Hematopoietic multipotent progenitor cell treated with erythropoietin and hydrocortisone succinate and interleukin-3 and kit ligand, for 15 days (in vitro differentiated cells): ENCODE data around the gene PCK1.

Source experiments
- DNase-seq: peaks from one replicate; pipeline ENCODE4 v3.0.0-alpha.2; 2015; ENCODE audit warnings: low spot score

PCK1 gene

DNA sequence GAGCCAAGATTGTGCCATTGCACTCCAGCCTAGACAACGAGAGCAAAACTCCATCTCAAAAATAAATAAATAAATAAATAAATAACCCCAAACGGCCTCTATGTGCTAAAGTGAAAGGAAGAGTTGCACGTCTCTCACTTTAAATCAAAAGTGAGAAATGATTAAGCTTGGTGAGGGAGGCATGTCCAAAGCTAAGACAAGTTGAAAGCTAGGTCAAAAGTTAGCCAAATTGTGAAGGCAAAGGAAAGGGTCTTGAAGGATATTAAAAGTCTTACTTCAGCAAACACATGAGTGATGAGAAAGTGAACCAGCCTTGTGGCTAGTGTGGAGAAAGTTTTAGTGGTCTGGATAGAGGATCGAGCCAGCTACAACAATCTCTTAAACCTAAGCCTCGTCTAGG is 45.0 kb downstream of the PCK1 start:
- DNase-seq, result no peak

DNA sequence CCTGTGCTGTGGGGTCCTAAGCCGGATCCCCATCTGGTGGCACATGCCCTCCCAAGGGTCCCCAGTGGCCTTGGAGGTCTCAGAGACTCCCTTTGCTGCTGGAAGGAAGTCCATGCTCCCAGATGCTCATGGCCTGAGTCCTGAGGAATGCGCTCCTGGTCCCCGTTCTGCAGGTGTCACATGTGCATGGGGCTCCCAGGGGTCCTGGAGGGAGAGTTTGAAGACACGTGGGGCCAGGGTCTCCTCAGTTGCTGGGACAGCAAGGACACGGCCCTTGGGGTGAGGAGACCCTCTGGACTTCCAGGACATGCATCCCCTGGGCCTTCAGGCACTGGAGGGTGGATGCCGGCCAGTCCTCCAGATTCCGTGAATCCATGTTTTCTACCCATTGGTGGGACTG is 47.6 kb downstream of the PCK1 start:
- DNase-seq, result no peak

DNA sequence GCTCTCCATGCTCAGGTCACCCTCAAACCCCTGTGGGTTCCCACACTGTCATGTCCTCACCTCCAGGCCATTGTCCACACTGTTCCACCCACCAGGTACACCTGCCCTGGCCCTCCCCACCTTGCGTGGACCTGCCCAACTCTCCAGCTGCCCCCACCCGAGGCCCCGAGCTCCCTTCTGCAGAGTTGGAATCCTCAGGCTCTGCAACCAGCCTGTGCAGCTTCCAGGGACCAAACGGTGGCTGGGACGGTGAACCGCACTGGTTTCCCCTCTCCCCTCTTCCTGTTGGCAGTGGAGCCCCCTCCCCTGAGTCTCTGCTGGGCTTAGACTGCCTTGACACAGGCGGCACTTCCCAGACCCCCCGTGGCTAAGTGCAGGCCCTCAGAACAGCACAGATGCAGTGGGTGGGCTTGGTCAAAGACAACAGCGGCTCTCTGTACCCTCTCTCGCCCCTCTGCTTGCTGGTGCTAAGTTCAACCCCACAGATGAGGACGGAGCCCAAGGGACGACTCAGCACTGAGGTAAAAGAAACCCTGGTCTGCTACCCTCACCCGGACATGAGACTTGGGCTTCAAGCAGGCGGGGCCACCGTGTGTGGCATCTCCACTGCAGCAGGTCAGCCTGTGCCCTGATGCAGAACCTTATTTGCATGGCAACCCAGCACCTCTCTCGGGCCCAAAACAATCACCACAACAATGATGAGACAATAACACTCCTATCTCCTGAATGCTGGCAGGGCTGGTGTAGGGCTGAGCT is 48.4 kb downstream of the PCK1 start:
- no peak for DNase-seq

DNA sequence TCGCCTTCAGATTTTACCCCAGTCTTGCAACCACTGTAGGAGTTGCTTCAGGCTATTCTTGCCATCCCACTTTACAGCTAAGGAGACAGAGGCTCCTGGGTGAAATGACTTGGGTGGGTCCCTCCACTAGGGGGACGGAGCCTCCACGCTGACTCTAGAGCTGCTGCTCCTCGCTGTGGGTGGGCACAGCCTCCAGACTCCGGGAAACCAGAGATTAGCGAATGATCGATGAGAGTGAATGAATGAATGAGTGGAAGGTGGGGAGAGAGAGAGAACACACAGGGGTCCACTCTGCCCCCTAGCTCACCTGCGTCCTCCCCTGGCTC is 48.9 kb downstream of the PCK1 start:
- DNase-seq, result no peak

DNA sequence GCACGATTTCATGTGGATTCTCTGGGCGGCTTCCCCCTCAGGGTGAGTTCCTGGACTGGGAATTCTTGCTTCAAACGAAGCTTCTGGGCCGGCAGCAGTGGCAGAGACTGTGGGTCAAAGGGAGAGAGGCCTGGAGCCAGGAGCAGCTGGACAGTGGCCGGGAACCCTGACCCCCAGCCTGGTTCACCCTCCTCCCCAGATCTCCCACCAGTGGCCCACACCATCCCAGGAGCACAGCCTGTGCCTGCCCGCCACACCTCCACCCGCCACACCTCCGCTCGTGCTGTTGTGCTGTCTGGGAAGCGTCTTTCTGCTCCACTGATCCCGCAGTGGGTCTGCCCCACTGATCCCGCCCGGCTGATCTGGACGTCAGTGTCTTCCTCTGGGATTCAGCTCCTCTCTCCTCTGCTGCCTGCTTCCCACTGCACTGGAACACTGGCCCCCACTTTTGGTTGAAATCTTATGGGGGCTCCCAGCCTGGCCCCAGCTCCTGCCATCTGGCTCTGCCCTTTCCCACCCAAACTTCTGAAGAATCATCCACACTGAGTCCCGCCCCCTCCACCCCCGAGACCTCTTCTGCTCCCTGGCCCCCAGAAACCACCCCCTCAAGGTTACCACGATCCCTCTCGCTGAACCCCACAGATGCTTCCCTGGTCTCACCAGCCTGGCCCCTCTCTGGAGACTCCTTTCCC is 49.5 kb downstream of the PCK1 start:
- DNase-seq, result no peak

DNA sequence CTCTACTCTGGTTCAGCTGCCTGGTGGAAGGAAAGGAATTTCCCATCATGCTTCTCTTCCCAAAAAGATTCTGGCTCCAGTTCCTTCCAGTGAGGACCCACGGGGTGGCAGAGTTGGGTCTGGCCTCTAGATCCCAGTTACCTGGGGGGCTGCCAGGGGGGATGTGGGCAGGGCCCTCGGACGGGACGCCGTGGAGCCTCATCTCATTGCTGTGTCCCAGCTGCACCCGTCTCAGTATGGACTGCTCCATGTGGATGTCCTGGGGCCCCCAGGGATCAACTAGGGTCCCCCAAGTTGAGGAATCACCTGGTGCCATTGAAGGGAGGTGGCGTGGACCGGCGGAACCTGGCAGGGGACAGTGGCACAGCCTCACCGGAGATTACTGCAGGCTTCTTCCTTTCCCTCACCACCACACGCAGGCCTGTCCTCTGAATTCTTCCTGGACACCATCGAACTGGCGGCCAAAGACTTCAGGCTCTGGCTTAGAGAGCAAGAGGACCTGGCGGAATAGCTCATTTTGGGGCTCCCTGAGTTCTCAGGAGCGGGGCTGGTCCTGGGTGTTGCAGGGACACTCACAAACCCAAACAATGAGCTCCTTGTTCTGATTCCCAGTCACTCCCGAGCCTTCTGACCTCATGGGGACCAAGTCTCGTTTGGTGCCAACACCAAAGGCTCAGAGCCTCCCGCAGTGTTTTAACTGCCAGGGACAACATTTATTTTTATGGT is 50.8 kb downstream of the PCK1 start:
- DNase-seq, result no peak

DNA sequence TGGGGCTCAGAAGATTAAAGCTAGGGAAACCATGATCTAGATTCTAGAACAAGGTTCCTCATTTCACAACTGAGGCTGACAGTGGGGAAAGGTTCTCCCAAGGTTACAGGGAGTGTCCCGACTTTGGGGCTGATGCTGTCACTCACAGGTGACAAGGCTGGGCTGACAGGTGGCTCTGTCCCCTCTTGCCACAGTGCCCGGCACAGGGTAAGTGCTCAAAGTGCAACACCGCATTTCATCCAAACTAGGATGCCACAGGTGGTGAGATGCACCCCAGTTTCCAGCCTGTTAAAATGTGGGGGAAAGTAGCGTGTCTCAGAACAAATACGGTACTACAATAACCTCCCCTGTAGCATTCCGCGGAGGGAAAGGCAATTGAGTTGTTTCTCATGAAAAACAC is 51.5 kb downstream of the PCK1 start:
- DNase-seq, result no peak

DNA sequence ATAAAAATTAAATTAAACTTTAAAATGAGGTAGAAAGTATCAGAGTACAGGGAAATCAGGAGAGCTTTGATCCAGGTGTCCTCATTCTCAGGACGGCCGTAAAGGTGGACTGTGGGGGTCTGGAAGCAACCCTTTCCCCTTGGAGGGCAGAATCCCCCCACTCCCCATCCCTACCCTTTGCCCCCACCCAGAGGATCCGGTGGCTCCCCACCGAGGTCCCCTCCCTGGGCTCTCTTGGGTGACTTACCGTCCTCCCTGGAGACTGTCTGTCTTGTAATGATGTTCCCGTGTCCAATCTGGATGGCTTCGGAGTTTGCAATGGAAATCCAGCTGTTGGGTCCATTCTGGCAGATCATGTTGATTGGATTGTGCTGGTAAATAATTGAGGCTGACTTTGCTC is 52.0 kb downstream of the PCK1 start:
- no peak for DNase-seq

DNA sequence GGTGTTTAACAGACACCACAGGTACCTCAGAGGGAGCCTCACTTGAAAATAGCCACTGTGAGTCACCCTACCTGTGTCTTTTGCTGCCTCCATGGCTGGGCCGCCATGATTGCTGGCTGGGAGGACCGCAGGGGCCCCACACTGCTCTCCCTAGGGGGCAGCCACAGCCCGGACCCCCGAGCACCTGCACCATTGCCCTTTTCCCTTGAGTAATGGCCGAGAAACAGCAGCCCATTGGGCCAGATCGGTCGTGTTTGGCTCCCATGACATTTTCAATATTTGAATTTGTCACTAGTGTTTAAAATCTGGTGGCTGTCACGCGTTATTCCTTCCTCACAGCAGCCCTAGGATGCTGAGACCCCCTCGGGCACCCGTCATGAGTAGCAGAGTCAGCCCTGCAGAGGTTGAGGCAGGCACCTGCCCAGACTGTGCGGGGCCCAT is 52.6 kb downstream of the PCK1 start:
- no peak for DNase-seq

DNA sequence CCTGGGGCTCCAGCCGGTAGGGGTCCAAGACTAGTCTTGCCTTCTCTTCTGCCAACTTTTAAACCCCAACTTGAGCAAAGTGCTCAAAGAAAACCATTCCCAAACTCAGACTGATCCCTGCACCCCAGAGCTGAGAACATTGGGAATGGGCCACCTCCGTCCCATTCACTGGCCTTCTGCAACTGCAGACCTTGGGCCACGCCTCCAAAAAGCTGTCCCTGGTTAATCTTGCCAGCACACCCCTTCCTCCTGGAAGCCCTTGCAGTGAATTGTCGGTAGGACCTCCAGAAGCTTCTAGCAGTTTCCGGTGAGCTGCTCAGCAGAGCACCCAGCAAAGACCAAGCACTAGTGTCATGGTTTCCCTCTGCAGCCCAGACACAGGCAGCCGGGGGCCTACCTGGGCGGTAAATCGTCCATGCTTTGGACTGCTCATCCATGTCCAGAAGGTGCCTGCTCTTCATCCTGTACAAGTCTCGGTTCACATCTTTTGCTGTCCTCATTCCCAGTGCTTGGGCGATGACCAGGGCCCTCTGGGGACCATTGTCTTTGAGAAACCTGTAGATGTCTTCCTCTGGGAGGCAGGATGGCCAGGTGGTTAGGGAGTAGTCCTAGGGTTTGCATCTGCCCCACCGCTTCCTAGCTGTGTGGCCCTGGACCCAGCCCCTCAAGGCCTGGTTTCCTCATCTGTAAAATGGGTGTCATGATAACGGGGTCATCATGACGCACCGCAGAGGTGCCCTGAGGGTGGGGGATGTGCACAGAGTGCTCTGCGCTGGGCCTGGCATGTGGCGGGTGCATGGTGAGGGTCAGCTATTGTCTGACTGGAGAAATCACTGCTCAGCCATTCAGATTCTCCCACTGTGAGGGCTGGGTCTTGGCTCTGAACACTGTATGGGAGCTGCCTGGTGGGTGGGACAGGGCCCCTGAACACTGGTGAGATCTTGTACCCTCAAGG is 53.9 kb downstream of the PCK1 start:
- no peak for DNase-seq

DNA sequence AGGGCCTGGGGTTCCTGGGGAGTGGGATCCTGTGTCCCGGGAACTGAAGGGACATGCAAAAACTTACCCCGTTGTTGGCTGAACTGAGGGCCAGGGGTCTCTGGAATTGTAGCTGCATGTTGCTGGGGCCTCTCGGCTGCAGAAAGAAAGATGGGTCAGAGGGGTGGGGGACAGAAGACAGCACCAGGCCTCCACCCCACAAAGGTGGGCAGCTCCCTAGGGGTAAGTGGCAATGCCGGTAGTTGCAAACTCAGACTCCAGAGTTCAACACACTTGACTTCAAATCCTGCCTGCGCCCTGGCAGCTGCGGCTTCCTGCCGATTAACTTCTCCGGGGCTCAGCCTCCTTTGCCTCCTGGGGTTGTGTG is 54.5 kb downstream of the PCK1 start:
- no peak for DNase-seq

DNA sequence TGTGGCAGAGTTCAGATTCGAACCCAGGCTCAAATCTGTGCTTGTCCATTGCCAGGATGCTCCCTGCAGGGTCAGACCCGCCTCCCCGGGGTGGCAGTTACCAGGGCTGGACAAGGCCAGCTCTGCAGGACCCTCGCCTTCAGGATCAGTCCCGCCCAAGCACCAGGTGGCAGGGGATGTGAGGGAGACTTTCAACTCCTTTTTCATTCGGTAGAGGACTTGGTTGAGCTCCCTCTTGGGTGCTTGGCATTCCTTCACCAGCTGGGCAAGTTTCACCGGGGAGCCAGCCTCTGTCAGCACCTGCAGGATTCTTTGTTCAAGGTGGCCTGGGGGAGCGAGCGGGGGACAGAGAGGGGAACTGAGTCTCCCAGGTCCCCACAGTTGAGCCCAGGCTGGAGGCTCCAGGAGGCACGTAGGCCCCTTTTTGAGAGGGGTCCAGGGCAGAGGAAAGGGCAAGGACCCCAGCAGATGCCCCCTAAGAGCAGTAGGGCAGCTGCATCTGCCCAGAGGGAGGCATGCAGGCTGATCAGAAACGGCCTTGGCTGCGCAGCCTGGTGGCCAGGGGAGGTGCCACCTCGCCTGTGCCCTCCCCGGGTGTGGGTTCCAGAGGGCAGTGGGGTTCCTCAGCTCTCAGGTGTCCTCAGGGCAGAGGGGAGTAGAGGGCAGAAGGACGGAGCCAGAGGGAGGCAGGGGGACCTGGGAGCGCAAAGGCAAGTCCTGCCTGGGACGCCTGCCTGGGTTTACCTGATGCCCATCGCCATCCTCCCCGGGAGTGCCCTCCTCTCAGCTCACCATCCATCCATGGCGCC is 55.4 kb downstream of the PCK1 start:
- DNase-seq, result no peak

DNA sequence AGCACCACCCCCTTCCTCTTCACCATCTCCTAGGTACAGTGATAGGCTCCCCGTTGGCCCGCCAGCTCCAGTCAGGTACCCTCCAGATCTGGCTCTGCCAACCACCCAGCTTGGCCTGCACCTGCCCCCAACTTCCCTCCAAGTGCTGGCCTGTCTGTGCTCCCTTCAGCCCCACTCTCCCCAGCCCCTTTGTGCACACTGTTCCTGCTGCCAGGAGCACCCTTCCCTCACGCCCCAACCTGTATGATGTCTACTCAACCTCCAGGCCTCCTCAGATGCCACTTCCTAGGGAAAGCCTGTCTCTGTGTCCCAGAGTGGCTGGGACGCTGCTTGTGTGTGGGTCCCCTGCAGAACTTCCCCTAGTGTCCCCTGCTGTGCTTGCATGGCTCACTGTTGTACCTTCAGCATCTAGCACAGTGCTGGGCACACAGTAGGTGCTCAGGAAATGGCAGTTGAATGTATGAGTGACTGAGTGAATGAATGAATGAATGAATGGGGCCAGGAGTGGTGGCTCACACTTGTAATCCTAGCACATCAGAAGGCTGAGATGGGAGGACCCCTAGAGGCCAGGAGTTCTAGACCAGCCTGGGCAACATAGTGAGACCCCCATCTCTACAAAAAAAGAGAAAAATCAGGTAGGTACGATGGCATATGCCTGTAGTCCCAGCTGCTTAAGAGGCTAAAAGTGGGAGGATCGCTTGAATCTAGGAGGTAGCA is 56.3 kb downstream of the PCK1 start:
- DNase-seq, result no peak
